GOT3 (cell line): ENCODE results near the gene ITGB4.

ENCODE experiments used
- DNase-seq: peaks from one replicate; lab custom pipeline; 2025; ENCODE audit warnings: mixed read lengths; lab: John Stamatoyannopoulos, UW

The ITGB4 gene

DNA sequence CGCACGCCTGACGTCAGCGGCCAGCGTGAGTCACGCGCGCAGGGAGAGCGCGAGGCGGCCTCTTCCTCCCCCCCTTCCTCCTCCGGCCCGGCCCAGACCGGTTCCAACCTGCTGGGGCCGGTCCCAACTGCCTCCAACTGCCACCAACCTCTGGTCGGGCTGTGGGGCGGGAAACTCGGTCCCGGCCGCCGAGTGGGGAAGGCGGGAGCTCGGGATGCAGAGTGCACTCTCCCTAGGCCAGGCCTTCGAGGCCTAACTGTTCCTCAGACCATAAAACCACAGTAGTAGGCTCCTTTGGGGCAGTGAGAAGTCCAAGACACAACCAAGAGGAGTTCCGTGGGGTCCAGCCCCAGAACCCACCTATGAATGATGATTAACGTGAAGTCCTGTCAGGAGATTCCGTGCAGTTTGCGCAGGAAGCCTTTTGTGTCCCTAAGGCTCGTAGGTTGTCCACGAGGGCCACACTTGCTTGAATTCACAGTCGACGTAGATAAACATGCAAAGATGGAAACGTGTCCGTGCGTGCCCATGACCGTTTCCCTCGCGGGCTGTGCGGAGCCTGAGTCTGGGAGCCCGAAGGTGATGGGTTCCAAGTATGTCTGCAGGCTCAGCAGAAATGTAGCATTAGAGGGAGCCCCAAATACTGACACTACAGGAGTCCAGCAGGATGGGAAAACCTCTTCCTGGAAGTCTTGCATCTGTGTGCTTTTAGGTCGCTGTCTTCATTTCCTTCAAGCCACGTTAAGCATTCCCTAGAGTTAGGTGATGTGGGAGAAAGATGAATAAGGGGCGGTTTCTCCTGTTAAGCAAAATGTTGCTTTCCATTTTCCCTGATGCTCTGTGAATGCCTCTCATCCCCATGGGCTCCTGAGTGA, 64.0 kb downstream of the ITGB4 start:
- no peak for DNase-seq

DNA sequence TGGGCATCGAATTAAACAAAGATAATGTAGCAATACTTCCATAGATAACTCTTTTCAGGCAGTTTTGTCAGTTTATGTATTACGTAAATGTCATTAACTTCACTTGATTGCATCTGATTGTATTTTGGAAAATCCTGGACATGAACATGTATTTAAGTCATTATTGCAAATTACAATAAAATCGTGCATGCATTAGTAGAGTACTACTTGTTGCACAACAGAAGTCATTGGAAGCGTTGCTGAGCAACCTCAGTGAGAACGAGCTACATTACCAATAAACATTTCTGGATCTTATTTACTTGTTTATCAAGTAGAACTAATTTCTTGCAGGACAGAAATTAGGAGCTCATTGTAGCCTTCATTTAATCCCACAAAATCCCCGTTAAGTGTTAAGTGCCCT, 70.0 kb downstream of the ITGB4 start:
- DNase-seq = no peak

- no peak for DNase-seq
Observed at GRCh38 chr17:75793460-75793859, 72.2 kb downstream of the ITGB4 start.

GRCh38 chr17:75795820-75796607, 74.8 kb downstream of the ITGB4 start:
- no peak for DNase-seq

- no peak for DNase-seq
Observed at GRCh38 chr17:75799402-75799801, 78.1 kb downstream of the ITGB4 start.

DNA sequence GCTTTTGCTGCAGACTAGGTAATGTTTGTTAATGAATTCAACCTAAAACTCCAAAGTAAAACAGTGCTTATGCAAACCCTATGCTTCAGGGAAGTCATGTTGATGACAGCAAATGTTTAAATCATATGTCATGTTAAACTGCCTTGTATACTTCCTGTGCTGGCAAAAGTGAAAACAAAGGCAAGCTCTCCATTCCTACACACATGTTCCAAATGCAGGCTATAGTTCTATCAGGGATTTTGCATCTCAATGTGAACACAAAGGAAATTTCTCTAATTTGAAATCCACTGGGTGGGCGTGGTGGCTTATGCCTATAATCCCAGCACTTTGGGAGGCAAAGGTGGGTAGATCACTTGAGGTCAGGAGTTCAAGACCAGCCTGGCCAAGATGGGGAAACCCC, 82.6 kb downstream of the ITGB4 start:
- no peak for DNase-seq

DNA sequence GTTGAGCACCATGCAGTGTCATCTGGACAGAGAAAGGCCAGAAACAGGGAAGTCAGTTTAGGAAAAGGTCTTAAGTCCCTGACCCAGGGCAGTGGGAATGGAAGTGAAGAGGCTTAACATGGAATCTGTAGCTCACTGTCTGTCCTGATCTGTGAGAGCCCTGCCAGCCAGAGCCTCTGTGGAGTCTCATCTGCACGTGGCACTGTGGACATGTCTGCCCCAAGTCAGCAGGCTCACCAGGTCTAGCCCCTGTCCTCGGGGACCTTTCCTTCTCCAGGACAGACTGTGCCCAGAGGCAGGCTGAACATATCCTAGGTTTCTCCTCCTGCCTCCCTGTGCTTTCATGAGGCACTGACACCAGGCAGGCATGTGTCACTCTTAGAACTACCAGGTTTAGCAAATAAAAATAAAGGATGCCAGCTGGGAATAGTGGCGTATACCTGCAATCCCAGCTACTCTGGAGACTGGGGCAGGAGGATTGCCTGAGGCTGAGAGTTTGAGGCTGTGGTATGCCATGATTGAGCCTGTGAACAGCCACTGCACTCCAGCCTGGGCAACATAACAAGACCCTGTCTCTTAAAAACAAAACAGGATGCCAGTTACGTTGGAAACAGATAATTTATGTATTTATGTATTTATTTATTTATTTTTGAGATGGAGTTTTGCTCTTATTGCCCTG, 85.7 kb downstream of the ITGB4 start:
- DNase-seq = no peak
